ENCODE data around the gene RAD9A.

DNA sequence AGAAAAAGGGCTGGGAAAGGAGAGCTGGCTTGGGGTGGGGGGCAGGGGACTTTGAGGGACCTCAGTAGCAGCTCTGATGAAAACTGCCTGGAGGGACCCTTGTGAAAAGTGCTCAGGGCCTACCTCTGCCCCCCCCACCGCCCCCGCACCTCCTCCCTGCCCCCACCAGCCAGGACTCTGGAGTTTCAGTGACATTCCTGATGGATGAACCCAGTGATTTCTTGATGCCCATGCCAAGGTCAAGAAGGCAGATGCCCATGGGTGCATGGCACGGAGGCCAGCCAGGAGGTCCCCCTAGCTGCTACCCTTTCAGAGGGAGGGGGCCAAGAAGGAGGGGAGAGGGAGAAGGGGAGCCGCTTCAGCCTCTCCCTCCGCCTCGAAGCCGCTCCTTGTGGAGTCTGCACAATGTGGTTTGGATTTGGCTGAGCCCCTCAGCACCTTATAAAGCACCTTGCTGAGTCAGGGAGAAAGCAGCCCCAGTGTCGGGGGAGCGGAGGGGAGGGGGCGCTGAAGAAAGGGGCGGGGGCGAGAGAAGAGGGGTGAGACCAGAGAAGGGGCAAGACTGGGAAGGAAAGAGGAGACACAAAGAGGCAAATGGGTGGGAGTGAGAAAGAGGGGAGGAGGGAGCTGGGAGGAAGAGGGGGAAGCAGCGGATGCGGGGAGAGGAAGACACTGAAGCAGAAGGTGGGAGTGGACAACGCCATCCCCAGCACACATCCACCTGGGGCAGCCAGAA is 16.3 kb upstream of the RAD9A start:
- TF ChIP-seq ZSCAN29 (IDR thresholded peaks at IDR 0.05): no peak
- TF ChIP-seq TGIF2 (CRISPR knock-in tag; IDR thresholded peaks at IDR 0.05): no peak
- no peak for TF ChIP-seq EP300 (IDR thresholded peaks at IDR 0.05; ENCODE audit: low read length)
- peak; percentile 29; the same call in 1 of the 2 replicates for TF ChIP-seq ZBTB7A (IDR thresholded peaks at IDR 0.05; ENCODE audit: borderline replicate concordance, control insufficient read depth, low read depth, low read length)
- TF ChIP-seq, protein P1, sequence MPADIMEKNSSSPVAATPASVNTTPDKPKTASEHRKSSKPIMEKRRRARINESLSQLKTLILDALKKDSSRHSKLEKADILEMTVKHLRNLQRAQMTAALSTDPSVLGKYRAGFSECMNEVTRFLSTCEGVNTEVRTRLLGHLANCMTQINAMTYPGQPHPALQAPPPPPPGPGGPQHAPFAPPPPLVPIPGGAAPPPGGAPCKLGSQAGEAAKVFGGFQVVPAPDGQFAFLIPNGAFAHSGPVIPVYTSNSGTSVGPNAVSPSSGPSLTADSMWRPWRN (IDR thresholded peaks at IDR 0.05; ENCODE audit: low read depth): no peak
- no peak for TF ChIP-seq TEAD4 (IDR thresholded peaks at IDR 0.05; ENCODE audit: low read length)
- no peak for TF ChIP-seq TEAD4 (CRISPR knock-in tag; IDR thresholded peaks at IDR 0.05; ENCODE audit: borderline replicate concordance)
- no peak for TF ChIP-seq SP1 (CRISPR knock-in tag; IDR thresholded peaks at IDR 0.05)
- TF ChIP-seq, protein P2, sequence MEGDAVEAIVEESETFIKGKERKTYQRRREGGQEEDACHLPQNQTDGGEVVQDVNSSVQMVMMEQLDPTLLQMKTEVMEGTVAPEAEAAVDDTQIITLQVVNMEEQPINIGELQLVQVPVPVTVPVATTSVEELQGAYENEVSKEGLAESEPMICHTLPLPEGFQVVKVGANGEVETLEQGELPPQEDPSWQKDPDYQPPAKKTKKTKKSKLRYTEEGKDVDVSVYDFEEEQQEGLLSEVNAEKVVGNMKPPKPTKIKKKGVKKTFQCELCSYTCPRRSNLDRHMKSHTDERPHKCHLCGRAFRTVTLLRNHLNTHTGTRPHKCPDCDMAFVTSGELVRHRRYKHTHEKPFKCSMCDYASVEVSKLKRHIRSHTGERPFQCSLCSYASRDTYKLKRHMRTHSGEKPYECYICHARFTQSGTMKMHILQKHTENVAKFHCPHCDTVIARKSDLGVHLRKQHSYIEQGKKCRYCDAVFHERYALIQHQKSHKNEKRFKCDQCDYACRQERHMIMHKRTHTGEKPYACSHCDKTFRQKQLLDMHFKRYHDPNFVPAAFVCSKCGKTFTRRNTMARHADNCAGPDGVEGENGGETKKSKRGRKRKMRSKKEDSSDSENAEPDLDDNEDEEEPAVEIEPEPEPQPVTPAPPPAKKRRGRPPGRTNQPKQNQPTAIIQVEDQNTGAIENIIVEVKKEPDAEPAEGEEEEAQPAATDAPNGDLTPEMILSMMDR (IDR thresholded peaks at IDR 0.05 in 2 of 3, conservative IDR thresholded peaks at IDR 0.05 in 1 of 3; ENCODE audit: insufficient read depth in 2 of 3, low read depth in 1 of 3, low read length in 3 of 3): no peak
- no peak for TF ChIP-seq RFX5 (IDR thresholded peaks at IDR 0.05; ENCODE audit: low read depth, low read length)
- TF ChIP-seq, protein P3, sequence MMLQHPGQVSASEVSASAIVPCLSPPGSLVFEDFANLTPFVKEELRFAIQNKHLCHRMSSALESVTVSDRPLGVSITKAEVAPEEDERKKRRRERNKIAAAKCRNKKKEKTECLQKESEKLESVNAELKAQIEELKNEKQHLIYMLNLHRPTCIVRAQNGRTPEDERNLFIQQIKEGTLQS (IDR thresholded peaks at IDR 0.05): no peak
- TF ChIP-seq, protein P3 (CRISPR knock-in tag; conservative IDR thresholded peaks at IDR 0.05): no peak
- TF ChIP-seq, protein P4, sequence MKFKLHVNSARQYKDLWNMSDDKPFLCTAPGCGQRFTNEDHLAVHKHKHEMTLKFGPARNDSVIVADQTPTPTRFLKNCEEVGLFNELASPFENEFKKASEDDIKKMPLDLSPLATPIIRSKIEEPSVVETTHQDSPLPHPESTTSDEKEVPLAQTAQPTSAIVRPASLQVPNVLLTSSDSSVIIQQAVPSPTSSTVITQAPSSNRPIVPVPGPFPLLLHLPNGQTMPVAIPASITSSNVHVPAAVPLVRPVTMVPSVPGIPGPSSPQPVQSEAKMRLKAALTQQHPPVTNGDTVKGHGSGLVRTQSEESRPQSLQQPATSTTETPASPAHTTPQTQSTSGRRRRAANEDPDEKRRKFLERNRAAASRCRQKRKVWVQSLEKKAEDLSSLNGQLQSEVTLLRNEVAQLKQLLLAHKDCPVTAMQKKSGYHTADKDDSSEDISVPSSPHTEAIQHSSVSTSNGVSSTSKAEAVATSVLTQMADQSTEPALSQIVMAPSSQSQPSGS (CRISPR knock-in tag; IDR thresholded peaks at IDR 0.05): no peak
- no peak for TF ChIP-seq ZKSCAN1 (IDR thresholded peaks at IDR 0.05; ENCODE audit: low read depth, low read length)
- no peak for TF ChIP-seq BCL6 (CRISPR knock-in tag; IDR thresholded peaks at IDR 0.05)
- TF ChIP-seq SAFB (IDR thresholded peaks at IDR 0.05; ENCODE audit: borderline replicate concordance, low read depth, low read length): no peak
